A204.1 (cell line): ENCODE measurements around the gene WSB1.

ENCODE experiments used
- FAIRE-seq: peaks from 2 replicates; lab custom pipeline; 2012; peaks lifted over from hg19 to GRCh38; lab: Jason Lieb, UNC

The WSB1 gene

GRCh38 chr17:27339836-27340550 is 46.1 kb downstream of the WSB1 start:
- FAIRE-seq: no peak

GRCh38 chr17:27340575-27340974 is 46.7 kb downstream of the WSB1 start:
- no peak for FAIRE-seq

GRCh38 chr17:27341041-27341471 is 47.1 kb downstream of the WSB1 start:
- FAIRE-seq: no peak

GRCh38 chr17:27342059-27342458 is 48.1 kb downstream of the WSB1 start:
- FAIRE-seq: no peak

- no peak for FAIRE-seq
Observed at GRCh38 chr17:27343294-27343693, 49.4 kb downstream of the WSB1 start.

- FAIRE-seq: no peak
Observed at GRCh38 chr17:27343977-27344607, 50.2 kb downstream of the WSB1 start.

- no peak for FAIRE-seq
Observed at GRCh38 chr17:27345141-27345904, 51.4 kb downstream of the WSB1 start.

- FAIRE-seq: no peak
Observed at GRCh38 chr17:27346228-27346899, 52.5 kb downstream of the WSB1 start.

- FAIRE-seq: no peak
Observed at GRCh38 chr17:27348196-27348595, 54.3 kb downstream of the WSB1 start.

- FAIRE-seq: no peak
Observed at GRCh38 chr17:27349540-27350021, 55.7 kb downstream of the WSB1 start.

- no peak for FAIRE-seq
Observed at GRCh38 chr17:27351759-27352158, 57.8 kb downstream of the WSB1 start.

GRCh38 chr17:27352448-27353032 is 58.6 kb downstream of the WSB1 start:
- no peak for FAIRE-seq

GRCh38 chr17:27353033-27353460 is 59.1 kb downstream of the WSB1 start:
- FAIRE-seq: no peak

- FAIRE-seq: no peak
Observed at GRCh38 chr17:27353461-27354050, 59.6 kb downstream of the WSB1 start.

- FAIRE-seq: no peak
Observed at GRCh38 chr17:27354051-27354490, 60.2 kb downstream of the WSB1 start.

GRCh38 chr17:27354491-27355081 is 60.7 kb downstream of the WSB1 start:
- no peak for FAIRE-seq

GRCh38 chr17:27355419-27355818 is 61.5 kb downstream of the WSB1 start:
- no peak for FAIRE-seq

- FAIRE-seq: no peak
Observed at GRCh38 chr17:27356091-27356705, 62.3 kb downstream of the WSB1 start.

GRCh38 chr17:27357236-27357635 is 63.3 kb downstream of the WSB1 start:
- no peak for FAIRE-seq

- FAIRE-seq: no peak
Observed at GRCh38 chr17:27360507-27360906, 66.6 kb downstream of the WSB1 start.

GRCh38 chr17:27361695-27362094 is 67.8 kb downstream of the WSB1 start:
- FAIRE-seq: no peak
